ENCODE results near the gene AGBL3.

DNA sequence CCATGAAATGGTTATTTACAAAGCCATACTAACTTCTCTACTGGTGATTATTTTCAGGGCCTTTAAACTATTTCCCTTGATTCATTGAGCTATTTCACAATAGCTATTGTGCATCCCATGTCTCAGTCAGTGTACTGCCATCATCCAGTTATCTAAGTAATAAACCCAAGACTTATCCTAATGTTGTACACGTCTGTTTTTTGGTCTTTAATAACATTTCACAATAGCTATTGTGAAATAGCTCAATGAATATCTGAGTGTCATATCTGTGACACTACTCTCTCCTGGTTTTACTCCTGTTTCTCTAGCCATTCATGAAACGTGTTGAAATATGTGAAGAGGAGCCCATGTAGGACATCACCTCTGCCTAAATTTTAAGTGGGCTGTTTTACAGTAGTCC, 125.1 kb downstream of the AGBL3 start:
- TF ChIP-seq EZH2phosphoT487 (IDR thresholded peaks at IDR 0.05; ENCODE audit: unreplicated experiment), result no peak
- TF ChIP-seq CTCF (conservative IDR thresholded peaks at IDR 0.05; ENCODE audit: low read depth in 2 of 2), result no peak
- no peak for TF ChIP-seq REST (IDR thresholded peaks at IDR 0.05; ENCODE audit: unreplicated experiment)
- no peak for TF ChIP-seq POLR2AphosphoS5 (IDR thresholded peaks at IDR 0.05; ENCODE audit: low read depth)
- TF ChIP-seq EZH2 (IDR thresholded peaks at IDR 0.05; ENCODE audit: low read depth, unreplicated experiment), result no peak
- TF ChIP-seq, protein P1, sequence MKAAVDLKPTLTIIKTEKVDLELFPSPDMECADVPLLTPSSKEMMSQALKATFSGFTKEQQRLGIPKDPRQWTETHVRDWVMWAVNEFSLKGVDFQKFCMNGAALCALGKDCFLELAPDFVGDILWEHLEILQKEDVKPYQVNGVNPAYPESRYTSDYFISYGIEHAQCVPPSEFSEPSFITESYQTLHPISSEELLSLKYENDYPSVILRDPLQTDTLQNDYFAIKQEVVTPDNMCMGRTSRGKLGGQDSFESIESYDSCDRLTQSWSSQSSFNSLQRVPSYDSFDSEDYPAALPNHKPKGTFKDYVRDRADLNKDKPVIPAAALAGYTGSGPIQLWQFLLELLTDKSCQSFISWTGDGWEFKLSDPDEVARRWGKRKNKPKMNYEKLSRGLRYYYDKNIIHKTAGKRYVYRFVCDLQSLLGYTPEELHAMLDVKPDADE (IDR thresholded peaks at IDR 0.05), result no peak
